Activated naive CD8-positive, alpha-beta T cell treated with anti-CD3 and anti-CD28 coated beads for 36 hours (primary cell): ENCODE measurements around the gene ACBD7. TPM values are rescaled to one million over a fixed set of nuclear protein-coding genes. Genes with fewer than 3 reads are reported as not detected.

Experiments
- DNase-seq: peaks from one replicate; pipeline ENCODE4 v3.0.0; 2021
- H3K27ac Mint-ChIP-seq: one replicate; pipeline ENCODE4 v1.8.0; 2022; ENCODE audit warnings: mild to moderate bottlenecking, moderate library complexity, mixed read lengths
- H3K27me3 Mint-ChIP-seq: one replicate; pipeline ENCODE4 v1.8.0; 2022; ENCODE audit warnings: mild to moderate bottlenecking, mixed read lengths
- H3K36me3 Mint-ChIP-seq: one replicate; pipeline ENCODE4 v1.8.0; 2021; ENCODE audit warnings: mild to moderate bottlenecking, mixed read lengths
- H3K4me1 Mint-ChIP-seq: one replicate; pipeline ENCODE4 v1.8.0; 2021; ENCODE audit warnings: mixed read lengths
- H3K4me3 Mint-ChIP-seq: one replicate; pipeline ENCODE4 v1.8.0; 2022; ENCODE audit warnings: mild to moderate bottlenecking, moderate library complexity, mixed read lengths
- H3K9me3 Mint-ChIP-seq: one replicate; pipeline ENCODE4 v1.8.0; 2022; ENCODE audit warnings: mixed read lengths
- total RNA-seq, 2 experiments: library from RNA; stranded (reverse); gene quantifications; one replicate each; pipeline ENCODE4 v1.2.3, GENCODE V29; 2021

The ACBD7 gene
- total RNA-seq, 2 experiments from 2014 or later = 1.3 to 1.8 TPM

DNA sequence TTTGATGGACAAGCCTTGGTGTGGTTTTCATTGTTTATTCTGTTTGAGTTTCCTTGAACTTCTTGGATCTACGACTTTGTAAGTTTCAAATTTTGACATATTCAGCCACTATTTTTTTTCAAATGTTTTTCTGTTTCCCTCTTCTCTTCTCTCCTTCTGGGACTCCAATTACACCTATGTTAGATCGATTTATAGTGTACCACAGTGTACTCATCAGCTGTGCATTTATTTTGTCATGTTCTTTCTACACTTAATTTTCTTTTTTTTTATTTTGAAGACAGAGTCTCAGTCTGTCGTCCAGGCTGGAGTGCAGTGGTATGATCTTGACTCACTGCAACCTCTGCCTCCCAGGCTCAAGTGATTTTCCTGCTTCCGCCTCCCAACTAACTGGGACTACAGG, 28.7 kb downstream of the ACBD7 start:
- DNase-seq = no peak
- Mint-ChIP-seq H3K27me3 (peaks cover 9% of the 10 kb centered on the region), H3K4me1 (no peaks in the 10 kb centered on the region), H3K36me3 (peaks cover 6% of the 10 kb centered on the region), H3K27ac (no peak overlapping the region), H3K4me3 (no peak overlapping the region), H3K9me3 (peaks cover 14% of the 10 kb centered on the region)

DNA sequence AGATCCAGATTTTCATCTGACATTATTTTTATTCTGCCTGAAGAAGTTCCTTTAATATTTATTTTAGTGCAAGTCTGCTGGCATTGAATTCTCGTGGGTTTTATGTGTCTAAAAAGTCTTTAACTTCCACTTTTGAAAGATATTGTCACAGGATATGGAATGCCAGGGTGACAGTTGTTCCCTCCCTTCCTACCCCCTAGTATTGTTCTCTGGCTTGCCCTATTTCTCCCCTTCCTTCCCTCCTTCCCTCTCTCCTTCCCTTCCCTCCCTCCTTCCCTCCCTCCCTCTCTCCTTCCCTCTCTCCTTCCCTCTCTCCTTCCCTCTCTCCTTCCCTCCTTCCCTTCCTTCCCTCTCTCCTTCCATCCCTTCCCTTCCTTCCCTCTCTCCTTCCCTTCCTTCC, 29.9 kb downstream of the ACBD7 start:
- H3K27me3 Mint-ChIP-seq = peaks cover 9% of the 10 kb centered on the region
- H3K4me3 Mint-ChIP-seq = no peak overlapping the region
- no peak overlapping the region for H3K27ac Mint-ChIP-seq
- no peaks in the 10 kb centered on the region for H3K4me1 Mint-ChIP-seq
- H3K9me3 Mint-ChIP-seq = peaks cover 14% of the 10 kb centered on the region
- peaks cover 6% of the 10 kb centered on the region for H3K36me3 Mint-ChIP-seq
- DNase-seq = no peak

DNA sequence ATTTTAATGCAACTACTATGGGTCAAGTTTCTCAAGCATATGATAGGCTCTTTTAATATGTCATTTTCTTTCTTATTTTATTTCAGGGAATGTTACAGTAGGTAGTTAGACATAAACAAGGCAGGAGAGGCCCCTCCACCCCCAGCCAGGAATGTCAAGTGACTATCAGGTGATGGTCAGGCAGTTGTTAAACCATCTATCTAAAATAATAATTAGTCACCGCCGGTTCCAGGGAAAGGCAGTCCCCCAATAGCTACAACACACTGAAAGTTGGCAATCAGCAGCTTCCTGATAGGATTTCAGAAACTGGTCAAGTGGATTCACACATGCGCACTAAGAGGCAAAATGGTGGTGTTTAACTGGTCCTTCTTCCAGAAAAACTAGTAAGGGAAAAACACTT, 35.5 kb downstream of the ACBD7 start:
- H3K27ac Mint-ChIP-seq = no peak overlapping the region
- H3K27me3 Mint-ChIP-seq = peaks cover 3% of the 10 kb centered on the region
- no peaks in the 10 kb centered on the region for H3K4me1 Mint-ChIP-seq
- H3K36me3 Mint-ChIP-seq = no peaks in the 10 kb centered on the region
- no peak for DNase-seq
- no peaks in the 10 kb centered on the region for H3K9me3 Mint-ChIP-seq
- no peak overlapping the region for H3K4me3 Mint-ChIP-seq

DNA sequence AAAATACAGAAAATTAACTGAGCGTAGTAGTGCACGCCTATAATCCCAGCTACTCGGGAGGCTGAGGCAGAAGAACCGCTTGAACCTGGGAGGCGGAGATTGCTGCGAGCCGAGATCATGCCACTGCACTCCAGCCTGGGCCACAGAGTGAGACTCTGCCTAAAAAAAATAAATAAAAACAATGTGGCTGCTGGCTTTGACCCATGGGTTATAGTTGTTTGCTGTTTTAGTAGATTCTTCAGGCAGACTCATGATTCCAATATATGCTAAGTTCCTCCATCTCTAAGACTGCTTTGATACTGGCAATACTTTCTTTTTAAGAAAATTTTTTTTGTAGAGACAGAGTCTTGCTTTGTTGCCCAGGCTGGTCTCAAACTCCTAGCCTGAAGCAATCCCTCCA, 36.5 kb downstream of the ACBD7 start:
- Mint-ChIP-seq H3K4me1 (no peaks in the 10 kb centered on the region), H3K27ac (no peak overlapping the region), H3K4me3 (no peak overlapping the region), H3K27me3 (peaks cover 3% of the 10 kb centered on the region), H3K9me3 (no peaks in the 10 kb centered on the region), H3K36me3 (no peaks in the 10 kb centered on the region)
- DNase-seq = no peak

DNA sequence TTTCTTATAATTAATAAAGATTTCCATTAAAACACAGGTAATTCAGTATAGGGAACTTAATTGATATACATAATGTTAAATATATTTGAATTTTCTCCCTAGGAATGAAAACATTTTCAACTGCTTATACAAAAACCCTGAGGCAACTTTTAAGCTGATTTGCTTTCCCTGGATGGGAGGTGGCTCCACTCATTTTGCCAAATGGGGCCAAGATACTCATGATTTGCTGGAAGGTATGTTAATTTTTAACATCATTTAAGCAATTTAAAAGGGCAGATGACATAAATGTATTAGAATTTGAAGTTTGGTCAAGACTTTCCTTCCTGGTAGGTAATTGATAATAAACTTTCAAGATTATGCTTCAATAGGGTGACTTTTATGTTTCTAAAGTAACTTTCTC, 39.0 kb downstream of the ACBD7 start:
- no peak for DNase-seq
- H3K27ac Mint-ChIP-seq = no peak overlapping the region

DNA sequence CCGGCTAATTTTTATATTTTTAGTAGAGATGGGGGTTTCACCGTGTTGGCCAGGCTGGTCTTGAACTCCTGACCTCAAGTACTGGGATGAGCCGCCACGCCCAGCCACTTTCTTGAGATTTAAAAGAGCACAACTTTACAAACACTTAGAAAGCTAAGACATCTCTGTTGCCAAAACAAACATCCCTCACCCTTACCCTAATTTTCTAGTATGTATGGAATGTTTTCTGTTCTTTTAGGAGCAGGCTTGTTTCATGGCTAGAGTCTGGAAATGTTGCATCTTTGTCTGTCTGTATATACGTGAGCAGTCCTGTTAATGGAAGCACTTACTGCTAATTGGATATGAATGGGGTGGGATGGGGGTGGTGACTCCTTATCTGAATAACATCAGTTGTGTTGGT, 42.0 kb downstream of the ACBD7 start:
- Mint-ChIP-seq H3K4me3 (no peak overlapping the region), H3K36me3 (peaks cover 4% of the 10 kb centered on the region), H3K4me1 (peaks cover 15% of the 10 kb centered on the region), H3K27me3 (no peaks in the 10 kb centered on the region), H3K9me3 (peaks cover 2% of the 10 kb centered on the region), H3K27ac (no peak overlapping the region)
- no peak for DNase-seq

More for the DNA sequence above, 39.0 kb downstream of the ACBD7 start:
- Mint-ChIP-seq H3K27me3 (no peaks in the 10 kb centered on the region), H3K36me3 (no peaks in the 10 kb centered on the region), H3K4me1 (peaks cover 9% of the 10 kb centered on the region), H3K4me3 (no peak overlapping the region), H3K9me3 (no peaks in the 10 kb centered on the region)

DNA sequence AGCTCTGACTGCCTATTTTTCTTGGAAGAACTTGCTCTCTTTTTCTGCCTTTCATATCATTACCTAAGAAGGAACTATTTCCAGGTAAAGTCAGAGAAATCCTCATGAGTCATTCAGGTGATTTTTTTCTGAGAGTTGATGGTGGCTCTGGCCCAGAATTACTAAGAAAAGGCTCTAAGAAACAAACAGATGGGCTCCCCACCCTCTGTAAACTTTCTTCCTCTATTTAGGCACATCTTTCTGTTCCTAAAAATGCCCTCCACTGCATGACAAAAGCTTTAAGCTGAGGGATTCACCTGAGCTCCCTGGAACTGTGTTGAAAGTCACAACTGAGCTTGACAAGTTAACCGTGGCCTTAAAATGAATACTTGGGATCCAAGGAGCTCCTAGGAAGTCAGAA, 43.2 kb downstream of the ACBD7 start:
- no peak overlapping the region for H3K27ac Mint-ChIP-seq

DNA sequence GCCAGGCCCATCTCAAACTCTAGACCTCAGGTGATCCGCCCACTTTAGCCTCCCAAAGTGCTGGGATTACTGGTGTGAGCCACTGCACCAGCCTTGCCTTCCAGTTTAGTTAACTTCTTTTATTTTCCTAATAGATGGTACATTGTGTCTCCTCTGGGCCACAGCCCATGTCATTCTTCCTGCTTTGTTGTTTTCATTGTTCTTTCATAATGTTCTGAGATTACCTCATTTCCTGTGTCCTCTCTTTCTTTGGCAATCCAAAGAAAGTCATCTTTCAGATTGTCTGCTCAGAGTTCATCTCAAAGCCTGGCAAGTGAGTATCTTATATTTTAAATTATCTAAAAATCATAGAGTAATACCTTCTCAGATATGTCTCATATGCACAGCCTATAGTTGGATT, 44.9 kb downstream of the ACBD7 start, which contains the start of gene OLAH:
OLAH (plus strand) TSS at position 270 of the 400 bp plus-strand sequence. CDS start 3,346 bp downstream, outside the sequence.
- H3K27ac Mint-ChIP-seq = peak within 1 kb of the TSS; percentile 79
- no peak for DNase-seq
- peaks cover 15% of the 10 kb centered on the region for H3K4me1 Mint-ChIP-seq
- no peak within 1 kb of the TSS for H3K4me3 Mint-ChIP-seq
- peaks cover 4% of the 10 kb centered on the region for H3K36me3 Mint-ChIP-seq
- H3K9me3 Mint-ChIP-seq = peaks cover 2% of the 10 kb centered on the region
- H3K27me3 Mint-ChIP-seq = no peaks in the 10 kb centered on the region

More for the DNA sequence above, 43.2 kb downstream of the ACBD7 start:
- peaks cover 2% of the 10 kb centered on the region for H3K9me3 Mint-ChIP-seq
- no peak for DNase-seq
- H3K27me3 Mint-ChIP-seq = no peaks in the 10 kb centered on the region
- peaks cover 15% of the 10 kb centered on the region for H3K4me1 Mint-ChIP-seq
- no peak overlapping the region for H3K4me3 Mint-ChIP-seq
- H3K36me3 Mint-ChIP-seq = peaks cover 4% of the 10 kb centered on the region

DNA sequence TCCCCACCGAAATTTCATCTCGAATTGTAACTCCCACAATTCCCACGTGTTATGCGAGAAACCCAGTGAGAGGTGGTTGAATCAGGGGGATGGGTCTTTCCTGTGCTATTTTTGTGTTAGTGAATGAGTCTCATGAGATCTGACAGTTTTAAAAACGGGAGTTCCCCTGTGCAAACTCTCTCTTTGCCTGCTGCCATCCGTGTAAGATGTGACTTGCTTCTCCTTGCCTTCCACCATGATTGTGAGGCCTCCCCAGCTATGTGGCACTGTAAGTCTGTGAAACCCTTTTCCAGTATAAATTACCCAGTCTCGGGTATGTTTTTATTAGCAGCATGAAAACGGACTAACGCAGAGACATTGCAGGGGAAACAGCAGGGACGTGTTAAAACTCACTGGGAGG, 50.2 kb downstream of the ACBD7 start:
- Mint-ChIP-seq H3K27ac (no peak overlapping the region), H3K4me1 (peaks cover 7% of the 10 kb centered on the region), H3K27me3 (no peaks in the 10 kb centered on the region), H3K36me3 (peaks cover under 1% of the 10 kb centered on the region), H3K9me3 (no peaks in the 10 kb centered on the region), H3K4me3 (no peak overlapping the region)
- no peak for DNase-seq

DNA sequence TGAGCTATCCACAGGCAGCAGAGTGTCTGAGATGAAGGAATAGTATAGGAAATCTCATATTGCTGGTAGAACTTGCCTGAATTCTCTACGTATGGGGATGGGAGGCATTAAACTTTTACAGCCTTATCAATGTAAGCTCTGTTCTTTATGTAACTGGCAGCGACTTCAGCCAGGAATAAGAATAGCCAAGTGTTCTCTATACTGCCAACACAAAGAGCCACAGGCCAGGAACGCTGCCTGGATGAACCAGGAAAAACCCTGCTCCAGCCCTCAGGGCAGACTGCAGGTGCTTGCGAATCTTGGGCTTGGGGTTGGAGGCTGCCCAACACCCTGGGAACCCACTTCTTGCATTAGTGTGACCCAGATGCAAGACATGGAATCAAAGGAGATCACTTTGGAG, 50.9 kb downstream of the ACBD7 start:
- no peaks in the 10 kb centered on the region for H3K36me3 Mint-ChIP-seq
- H3K9me3 Mint-ChIP-seq = no peaks in the 10 kb centered on the region
- H3K27me3 Mint-ChIP-seq = no peaks in the 10 kb centered on the region
- H3K4me3 Mint-ChIP-seq = no peak overlapping the region
- H3K4me1 Mint-ChIP-seq = peaks cover 6% of the 10 kb centered on the region
- DNase-seq = no peak
- H3K27ac Mint-ChIP-seq = no peak overlapping the region

DNA sequence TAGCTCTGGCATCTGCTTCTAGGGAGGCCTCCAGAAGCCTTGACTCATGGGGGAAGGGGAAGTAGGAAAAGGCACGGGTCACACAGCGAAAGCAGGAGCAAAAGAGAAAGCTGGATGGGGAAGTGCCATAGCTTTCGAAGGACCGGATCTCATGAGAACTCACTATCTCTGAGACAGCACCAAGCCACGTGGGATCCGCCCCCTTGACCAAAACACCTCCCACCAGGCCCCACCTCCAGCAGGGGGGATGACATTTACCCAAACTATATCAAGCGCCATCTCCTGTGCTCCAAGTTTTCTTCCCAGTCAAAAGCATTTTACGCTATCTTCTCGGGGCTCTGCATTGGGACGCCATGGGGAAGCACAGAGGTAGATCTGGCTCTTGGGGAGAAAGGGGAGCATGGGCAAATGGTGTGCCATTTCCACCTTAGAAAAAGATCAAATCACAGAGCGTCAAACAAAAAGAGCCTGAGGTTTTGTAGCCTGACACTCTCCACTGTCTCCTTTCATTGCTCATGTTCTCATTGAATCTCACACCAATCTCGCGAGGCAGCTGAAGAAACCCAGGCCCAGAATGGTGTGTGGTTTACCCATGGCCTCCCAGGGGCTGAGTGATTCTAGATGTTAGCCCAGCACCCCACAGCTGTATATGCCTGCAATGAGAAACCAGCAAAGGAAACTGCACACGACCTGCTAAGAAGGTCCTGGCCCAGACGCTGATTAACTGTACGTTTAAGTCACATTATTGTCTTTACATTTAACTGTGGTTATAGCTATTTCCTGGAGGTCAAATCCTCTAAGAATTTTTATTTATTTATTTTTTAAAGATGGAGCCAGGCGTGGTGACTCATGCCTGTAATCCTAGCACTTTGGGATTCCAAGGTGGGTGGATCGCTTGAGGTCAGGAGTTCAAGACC, 52.9 kb downstream of the ACBD7 start:
- no peak for DNase-seq
- Mint-ChIP-seq H3K9me3 (no peaks in the 10 kb centered on the region), H3K27ac (no peak overlapping the region), H3K4me3 (no peak overlapping the region), H3K36me3 (no peaks in the 10 kb centered on the region), H3K27me3 (no peaks in the 10 kb centered on the region), H3K4me1 (peaks cover 6% of the 10 kb centered on the region)

DNA sequence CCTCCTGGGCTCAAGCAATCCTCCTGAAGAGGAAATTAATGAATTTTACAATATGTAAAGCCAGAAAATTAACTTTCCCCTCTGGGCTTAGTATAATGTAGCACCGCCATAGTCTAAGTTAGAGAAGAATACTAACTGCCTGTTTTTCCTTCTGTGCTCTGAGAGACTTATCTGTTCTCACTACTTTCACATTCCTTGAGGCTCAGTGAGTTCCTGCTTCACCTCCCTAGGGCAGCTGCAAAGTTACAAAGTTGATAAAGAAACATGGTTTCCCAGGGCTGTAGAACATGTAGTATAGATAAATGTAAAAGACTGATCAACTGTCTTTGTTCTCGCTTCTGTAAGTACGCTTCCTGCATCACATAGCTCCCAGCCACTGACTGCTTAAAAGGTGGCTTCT, 60.8 kb downstream of the ACBD7 start:
- Mint-ChIP-seq H3K9me3 (no peaks in the 10 kb centered on the region), H3K36me3 (no peaks in the 10 kb centered on the region), H3K4me1 (peaks cover 4% of the 10 kb centered on the region), H3K27ac (no peak overlapping the region), H3K27me3 (no peaks in the 10 kb centered on the region), H3K4me3 (no peak overlapping the region)
- DNase-seq = no peak

Other genes with a start within 250 kb of the ACBD7 start
- gene SUV39H2, start 209.9 kb downstream of the ACBD7 start, total RNA-seq = 10 to 100 TPM; 43.8 to 46.0 TPM
- gene DCLRE1C, start 134.7 kb downstream of the ACBD7 start, total RNA-seq = 10 to 100 TPM; 19.8 to 21.4 TPM
- 1 to 10 TPM in 1 of 2 experiments, under 1 TPM in 1; 0.92 to 1.1 TPM for gene MEIG1, start 129.4 kb downstream of the ACBD7 start, total RNA-seq
- gene OLAH, start 44.8 kb downstream of the ACBD7 start, total RNA-seq = 1 to 10 TPM; 1.2 to 2.0 TPM
- gene RPP38, start 8.6 kb upstream of the ACBD7 start, total RNA-seq = 10 to 100 TPM; 27.8 to 28.5 TPM
- 10 to 100 TPM; 11.3 to 11.7 TPM for gene NMT2, start 79.9 kb upstream of the ACBD7 start, total RNA-seq